Brain microvascular endothelial cell (primary cell): ENCODE measurements around the gene BMP3.

Experiments used
- DNase-seq: peaks from one replicate; pipeline ENCODE4 v3.0.0-alpha.2; 2020
- H3K27ac ChIP-seq: fragments of 250-450 bp; sonication (Bioruptor Pico); 2 replicates; pipeline ENCODE4 v1.5.1; 2020; ENCODE audit warnings: mild to moderate bottlenecking, moderate library complexity
- H3K27me3 ChIP-seq: fragments of 250-450 bp; sonication (Bioruptor Pico); replicated peaks from 2 replicates; pipeline ENCODE4 v1.5.1; 2020; ENCODE audit warnings: mild to moderate bottlenecking
- H3K36me3 ChIP-seq: fragments of 250-450 bp; sonication (Bioruptor Pico); replicated peaks from 2 replicates; pipeline ENCODE4 v1.5.1; 2020; ENCODE audit warnings: mild to moderate bottlenecking
- H3K4me3 ChIP-seq: 2 replicates; pipeline ENCODE4 v1.5.1; 2011; ENCODE audit warnings: low read depth, mild to moderate bottlenecking, control low read depth, low read length, moderate library complexity
- in situ Hi-C: cut with HindIII; loops from 2 replicates; pipeline ENCODE4 v1.10.0; 2017; ENCODE audit warnings: low sequenced_read_pairs, low pct_ligation_motif_present
- TF ChIP-seq, protein P1 (sequence below): IDR thresholded peaks from 2 replicates; pipeline ENCODE4 v1.5.1; 2011; ENCODE audit warnings: low read depth, mild to moderate bottlenecking, moderate library complexity, low read length, control low read depth, inconsistent platforms; ENCODE audit errors: missing control alignments

The BMP3 gene

DNA sequence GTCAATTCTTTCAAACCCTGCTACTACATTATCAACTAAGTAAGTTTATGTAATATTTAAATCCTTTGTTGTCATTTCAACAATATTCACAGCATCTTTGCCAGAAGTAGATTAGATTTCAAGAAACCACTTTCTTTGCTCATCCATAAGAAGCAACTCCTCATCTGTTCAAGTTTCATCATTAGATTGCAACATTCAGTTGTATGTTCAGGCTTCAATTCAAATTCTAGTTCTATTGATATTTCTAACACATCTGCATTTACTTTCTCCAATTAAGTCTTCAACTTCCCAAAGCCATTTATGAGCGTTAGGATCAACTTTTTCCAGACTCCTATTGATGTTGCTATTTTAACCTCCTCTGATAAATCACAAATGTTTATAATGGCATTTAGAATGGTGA, 66.1 kb downstream of the BMP3 start:
- H3K4me3 ChIP-seq: no peak overlapping the region
- H3K27ac ChIP-seq: no peak overlapping the region
- no peak for DNase-seq
- TF ChIP-seq, protein P1, sequence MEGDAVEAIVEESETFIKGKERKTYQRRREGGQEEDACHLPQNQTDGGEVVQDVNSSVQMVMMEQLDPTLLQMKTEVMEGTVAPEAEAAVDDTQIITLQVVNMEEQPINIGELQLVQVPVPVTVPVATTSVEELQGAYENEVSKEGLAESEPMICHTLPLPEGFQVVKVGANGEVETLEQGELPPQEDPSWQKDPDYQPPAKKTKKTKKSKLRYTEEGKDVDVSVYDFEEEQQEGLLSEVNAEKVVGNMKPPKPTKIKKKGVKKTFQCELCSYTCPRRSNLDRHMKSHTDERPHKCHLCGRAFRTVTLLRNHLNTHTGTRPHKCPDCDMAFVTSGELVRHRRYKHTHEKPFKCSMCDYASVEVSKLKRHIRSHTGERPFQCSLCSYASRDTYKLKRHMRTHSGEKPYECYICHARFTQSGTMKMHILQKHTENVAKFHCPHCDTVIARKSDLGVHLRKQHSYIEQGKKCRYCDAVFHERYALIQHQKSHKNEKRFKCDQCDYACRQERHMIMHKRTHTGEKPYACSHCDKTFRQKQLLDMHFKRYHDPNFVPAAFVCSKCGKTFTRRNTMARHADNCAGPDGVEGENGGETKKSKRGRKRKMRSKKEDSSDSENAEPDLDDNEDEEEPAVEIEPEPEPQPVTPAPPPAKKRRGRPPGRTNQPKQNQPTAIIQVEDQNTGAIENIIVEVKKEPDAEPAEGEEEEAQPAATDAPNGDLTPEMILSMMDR: no peak
- no peaks in the 10 kb centered on the region for H3K36me3 ChIP-seq
- H3K27me3 ChIP-seq: no peaks in the 10 kb centered on the region
- in situ Hi-C loops: no loop called here

DNA sequence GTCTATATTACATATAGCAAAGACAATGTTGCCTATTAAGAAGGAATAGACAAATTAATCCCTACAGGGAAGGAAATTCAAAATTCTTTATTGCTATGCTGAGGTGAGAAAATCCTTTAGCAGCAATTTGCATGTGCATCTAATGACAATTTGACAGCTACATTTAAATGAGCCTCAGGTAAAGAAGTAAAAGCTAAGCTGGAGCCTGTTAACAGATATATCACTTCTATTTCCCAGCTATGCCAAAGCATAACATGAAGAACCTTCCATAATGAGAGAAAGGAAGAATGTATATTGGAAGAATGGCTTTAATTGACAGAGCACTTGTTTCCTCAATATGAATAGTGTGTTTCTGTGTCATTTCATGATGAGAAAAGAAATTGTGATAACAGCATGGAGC, 71.6 kb downstream of the BMP3 start:
- Histone ChIP-seq H3K27me3 (no peaks in the 10 kb centered on the region), H3K4me3 (no peak overlapping the region), H3K27ac (no peak overlapping the region), H3K36me3 (no peaks in the 10 kb centered on the region)
- no peak for DNase-seq
- TF ChIP-seq, protein P1: no peak
- in situ Hi-C loops: no loop called here

DNA sequence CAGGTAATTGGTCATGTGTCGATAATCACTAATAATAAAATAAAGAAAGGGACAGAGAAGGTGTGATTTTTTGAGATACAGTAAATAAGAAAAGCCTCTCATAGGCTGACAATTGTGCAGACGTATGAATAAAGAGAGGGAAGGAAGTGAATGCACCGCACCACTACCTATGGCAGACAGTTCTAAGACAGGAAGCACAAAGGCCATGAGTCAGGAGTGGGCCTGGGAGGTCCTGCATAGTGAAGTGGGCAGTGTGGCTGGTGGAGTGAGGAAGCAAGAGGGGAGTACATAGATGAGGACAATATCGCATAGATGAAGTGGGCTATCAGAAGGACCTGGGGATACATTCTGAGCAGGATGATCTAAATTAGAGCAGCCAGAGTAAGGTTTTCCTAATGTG, 75.6 kb downstream of the BMP3 start:
- in situ Hi-C loops: no loop called here
- TF ChIP-seq, protein P1: no peak
- Histone ChIP-seq H3K27me3 (no peaks in the 10 kb centered on the region), H3K27ac (no peak overlapping the region), H3K4me3 (no peak overlapping the region), H3K36me3 (no peaks in the 10 kb centered on the region)
- DNase-seq: no peak
